Hepatocyte (in vitro differentiated cells): ENCODE measurements around the gene PTX4. TPM values are rescaled to one million over a fixed set of nuclear protein-coding genes. Genes with fewer than 3 reads are reported as not detected.

ENCODE experiments used
- DNase-seq: peaks from one replicate; pipeline ENCODE4 v3.0.0-alpha.2; 2016; ENCODE audit warnings: low spot score
- H2AFZ ChIP-seq: fragments of 200-600 bp; sonication (generic); 2 replicates; pipeline ENCODE4 v1.6.0; 2016; ENCODE audit warnings: antibody characterized with exemption, mild to moderate bottlenecking
- H3K27ac ChIP-seq: fragments of 200-600 bp; sonication (generic); 2 replicates; pipeline ENCODE4 v1.5.1; 2016; ENCODE audit warnings: mild to moderate bottlenecking
- H3K27me3 ChIP-seq: fragments of 200-600 bp; sonication (generic); 2 replicates; pipeline ENCODE4 v1.6.1; 2016
- H3K36me3 ChIP-seq: fragments of 200-600 bp; sonication (generic); replicated peaks from 2 replicates; pipeline ENCODE4 v1.5.1; 2016; ENCODE audit warnings: low read depth; ENCODE audit not compliant: insufficient read depth
- H3K4me1 ChIP-seq: fragments of 200-600 bp; sonication (generic); 2 replicates; pipeline ENCODE4 v1.5.1; 2016; ENCODE audit warnings: mild to moderate bottlenecking, moderate library complexity; ENCODE audit not compliant: insufficient read depth
- H3K4me2 ChIP-seq: fragments of 200-600 bp; sonication (generic); 2 replicates; pipeline ENCODE4 v1.6.0; 2016
- H3K4me3 ChIP-seq: fragments of 200-600 bp; sonication (generic); 2 replicates; pipeline ENCODE4 v1.5.1; 2016; ENCODE audit warnings: mild to moderate bottlenecking
- H3K79me2 ChIP-seq: fragments of 200-600 bp; sonication (generic); 2 replicates; pipeline ENCODE4 v1.6.0; 2017; ENCODE audit warnings: mild to moderate bottlenecking
- H3K9me2 ChIP-seq: fragments of 200-600 bp; sonication (generic); replicated peaks from 2 replicates; pipeline ENCODE4 v1.6.0; 2017; ENCODE audit warnings: mild to moderate bottlenecking; ENCODE audit not compliant: insufficient read depth
- H3K9me3 ChIP-seq: fragments of 200-600 bp; sonication (generic); 2 replicates; pipeline ENCODE4 v1.5.1; 2016; ENCODE audit warnings: low read depth, mild to moderate bottlenecking
- H4K20me1 ChIP-seq: fragments of 200-600 bp; sonication (generic); 2 replicates; pipeline ENCODE4 v1.6.0; 2016; ENCODE audit warnings: mild to moderate bottlenecking; ENCODE audit not compliant: insufficient read depth, poor library complexity, severe bottlenecking
- CTCF ChIP-seq: fragments of 200-600 bp; sonication (generic); IDR thresholded peaks from 2 replicates; pipeline ENCODE4 v1.5.1; 2016; ENCODE audit warnings: antibody characterized with exemption, mild to moderate bottlenecking; ENCODE audit not compliant: poor library complexity
- EZH2 ChIP-seq: fragments of 200-600 bp; sonication (generic); IDR thresholded peaks from 2 replicates; pipeline ENCODE4 v1.6.1; 2016; ENCODE audit warnings: antibody characterized with exemption, mild to moderate bottlenecking, borderline replicate concordance
- EZH2phosphoT487 ChIP-seq: fragments of 200-600 bp; sonication (generic); IDR thresholded peaks from one replicate; pipeline ENCODE4 v1.6.1; 2018; ENCODE audit warnings: antibody characterized with exemption, mild to moderate bottlenecking, low read depth, moderate library complexity; ENCODE audit not compliant: unreplicated experiment, severe bottlenecking
- WGBS: methylation state at CpG from one replicate; pipeline ENCODE4 v1.1.6; 2016; ENCODE audit warnings: low lambda C conversion rate; ENCODE audit errors: missing lambda C conversion rate; 5-methylcytosine and 5-hydroxymethylcytosine counted together
- polyA plus RNA-seq: library from polyadenylated mRNA; unstranded; fragments of >200 nt; fragmentation: Nextera tagmentation; extraction: Ambion mirVana; gene quantifications from 2 replicates; pipeline ENCODE4 v1.2.1, GENCODE V29; 2016
- total RNA-seq: library from RNA; depleted of rRNA; stranded (reverse); fragments of >200 nt; gene quantifications from 2 replicates; pipeline ENCODE4 v1.2.3, GENCODE V29; 2014

Gene PTX4
- total and polyA plus RNA-seq, 2 experiments from 2014 or later: not detected

GRCh38 chr16:1452530-1452929 lies 36.2 kb downstream of the PTX4 start:
- H3K79me2 ChIP-seq: no peaks in the 10 kb centered on the region
- H2AFZ ChIP-seq: no peak overlapping the region
- H4K20me1 ChIP-seq: no peaks in the 10 kb centered on the region
- H3K4me2 ChIP-seq: no peak overlapping the region
- H3K9me2 ChIP-seq: no peaks in the 10 kb centered on the region
- no peak for DNase-seq
- H3K27ac ChIP-seq: no peak overlapping the region
- TF ChIP-seq CTCF: no peak
- no peak for TF ChIP-seq EZH2
- TF ChIP-seq EZH2phosphoT487: no peak
- WGBS: 95% methylated on average over 15 of the region's 20 CpGs
- no peaks in the 10 kb centered on the region for H3K4me1 ChIP-seq
- H3K9me3 ChIP-seq: no peaks in the 10 kb centered on the region
- no peaks in the 10 kb centered on the region for H3K27me3 ChIP-seq
- H3K36me3 ChIP-seq: no peaks in the 10 kb centered on the region
- no peak overlapping the region for H3K4me3 ChIP-seq

- H2AFZ ChIP-seq: no peak overlapping the region
- DNase-seq: no peak
- no peak overlapping the region for H3K4me3 ChIP-seq
- no peaks in the 10 kb centered on the region for H4K20me1 ChIP-seq
- H3K36me3 ChIP-seq: no peaks in the 10 kb centered on the region
- H3K79me2 ChIP-seq: no peaks in the 10 kb centered on the region
- H3K27me3 ChIP-seq: no peaks in the 10 kb centered on the region
- H3K27ac ChIP-seq: no peak overlapping the region
- 96% methylated on average over 32 of the region's 34 CpGs for WGBS
- no peaks in the 10 kb centered on the region for H3K4me1 ChIP-seq
- no peaks in the 10 kb centered on the region for H3K9me3 ChIP-seq
- TF ChIP-seq EZH2 (no peak), CTCF (no peak), EZH2phosphoT487 (no peak)
- no peaks in the 10 kb centered on the region for H3K9me2 ChIP-seq
- H3K4me2 ChIP-seq: no peak overlapping the region
These were observed 36.9 kb downstream of the PTX4 start for GRCh38 chr16:1451702-1452392.

GRCh38 chr16:1450841-1451240 lies 37.9 kb downstream of the PTX4 start:
- DNase-seq: no peak
- Histone ChIP-seq H3K27me3 (no peaks in the 10 kb centered on the region), H4K20me1 (no peaks in the 10 kb centered on the region), H2AFZ (no peak overlapping the region), H3K9me2 (no peaks in the 10 kb centered on the region), H3K9me3 (no peaks in the 10 kb centered on the region), H3K4me3 (no peak overlapping the region), H3K4me2 (no peak overlapping the region), H3K27ac (no peak overlapping the region), H3K79me2 (no peaks in the 10 kb centered on the region), H3K36me3 (no peaks in the 10 kb centered on the region), H3K4me1 (no peaks in the 10 kb centered on the region)
- no peak for TF ChIP-seq EZH2phosphoT487
- TF ChIP-seq EZH2: no peak
- no peak for TF ChIP-seq CTCF
- 95% methylated on average over 21 of the region's 21 CpGs for WGBS
